ENCODE measurements around the gene PTRH1. TPM values are rescaled to one million over a fixed set of nuclear protein-coding genes. Genes with fewer than 3 reads are reported as not detected.

The PTRH1 gene
- total and polyA plus RNA-seq, 2 of the 13 experiments (the other 11 are each of a cell fraction or from before 2014, with no cell fraction given) = 4.0 to 10.4 TPM

GRCh38 chr9:127707766-127708165 lies 7.7 kb downstream of the PTRH1 start (continued):
- TF ChIP-seq LCORL (IDR thresholded peaks at IDR 0.05) = no peak
- TF ChIP-seq LCORL (CRISPR knock-in tag; IDR thresholded peaks at IDR 0.05) = no peak
- TF ChIP-seq RFXAP (CRISPR knock-in tag; IDR thresholded peaks at IDR 0.05; ENCODE audit: borderline replicate concordance) = no peak
- no peak for TF ChIP-seq MAFG (CRISPR knock-in tag; IDR thresholded peaks at IDR 0.05)
- no peak for TF ChIP-seq SRSF1 (optimal IDR thresholded peaks at IDR 0.05; ENCODE audit: low read depth, low read length)
- TF ChIP-seq STAT5B (CRISPR knock-in tag; IDR thresholded peaks at IDR 0.05) = no peak
- TF ChIP-seq THYN1 (CRISPR knock-in tag; IDR thresholded peaks at IDR 0.05; ENCODE audit: borderline replicate concordance, low read depth) = no peak
- TF ChIP-seq MATR3 (CRISPR knock-in tag; IDR thresholded peaks at IDR 0.05) = no peak
- TF ChIP-seq MEIS2 (CRISPR knock-in tag; IDR thresholded peaks at IDR 0.05) = no peak
- no peak for TF ChIP-seq MIXL1 (CRISPR knock-in tag; IDR thresholded peaks at IDR 0.05)
- TF ChIP-seq CENPBD1 (CRISPR knock-in tag; IDR thresholded peaks at IDR 0.05; ENCODE audit: borderline replicate concordance, low read depth) = no peak
- TF ChIP-seq ZBTB10 (CRISPR knock-in tag; IDR thresholded peaks at IDR 0.05; ENCODE audit: borderline replicate concordance) = no peak
- no peak for TF ChIP-seq U2AF1 (optimal IDR thresholded peaks at IDR 0.05; ENCODE audit: low read depth, low read length)
- 0 out of 2 replicates have a peak, but pooled peaks have one; percentile 43 for TF ChIP-seq CHD4 (IDR thresholded peaks at IDR 0.05; ENCODE audit: borderline replicate concordance, low read length)
- TF ChIP-seq GABPB1 (CRISPR knock-in tag; IDR thresholded peaks at IDR 0.05) = no peak
- no peak for TF ChIP-seq ZNF180 (CRISPR knock-in tag; IDR thresholded peaks at IDR 0.05; ENCODE audit: borderline replicate concordance, low read depth)
- no peak for TF ChIP-seq RBFOX2 (IDR thresholded peaks at IDR 0.05; ENCODE audit: low read depth, low read length)
- TF ChIP-seq MIER2 (CRISPR knock-in tag; IDR thresholded peaks at IDR 0.05) = no peak
- TF ChIP-seq ZNF761 (CRISPR knock-in tag; conservative IDR thresholded peaks at IDR 0.05) = no peak
- TF ChIP-seq CTCF (CRISPR knock-in tag; IDR thresholded peaks at IDR 0.05) = peak; percentile 47
- TF ChIP-seq MIER3 (CRISPR knock-in tag; IDR thresholded peaks at IDR 0.05; ENCODE audit: borderline replicate concordance) = no peak
- TF ChIP-seq JUNB (CRISPR knock-in tag; IDR thresholded peaks at IDR 0.05; ENCODE audit: borderline replicate concordance) = no peak
- no peak for TF ChIP-seq RARA (CRISPR knock-in tag; IDR thresholded peaks at IDR 0.05)
- no peak for TF ChIP-seq PHF20 (CRISPR knock-in tag; IDR thresholded peaks at IDR 0.05)
